Osteocyte (in vitro differentiated cells): ENCODE measurements around the gene ZNF853. TPM values are rescaled to one million over a fixed set of nuclear protein-coding genes. Genes with fewer than 3 reads are reported as not detected.

Source experiments
- DNase-seq: peaks from one replicate; pipeline ENCODE4 v3.0.0; 2021; ENCODE audit warnings: mixed read lengths; ENCODE audit not compliant: unreplicated experiment; ENCODE audit errors: extremely low spot score
- H3K27ac Mint-ChIP-seq: one replicate; pipeline ENCODE4 v1.8.0; 2021; ENCODE audit warnings: mild to moderate bottlenecking, mixed read lengths; ENCODE audit not compliant: unreplicated experiment
- H3K27me3 Mint-ChIP-seq: one replicate; pipeline ENCODE4 v1.8.0; 2021; ENCODE audit warnings: mixed read lengths; ENCODE audit not compliant: unreplicated experiment
- H3K36me3 Mint-ChIP-seq: one replicate; pipeline ENCODE4 v1.8.0; 2021; ENCODE audit warnings: mixed read lengths; ENCODE audit not compliant: unreplicated experiment
- H3K4me1 Mint-ChIP-seq: one replicate; pipeline ENCODE4 v1.8.0; 2021; ENCODE audit warnings: mixed read lengths; ENCODE audit not compliant: unreplicated experiment
- H3K4me3 Mint-ChIP-seq: one replicate; pipeline ENCODE4 v1.8.0; 2021; ENCODE audit warnings: mild to moderate bottlenecking, moderate library complexity, mixed read lengths; ENCODE audit not compliant: unreplicated experiment
- H3K9me3 Mint-ChIP-seq: one replicate; pipeline ENCODE4 v1.8.0; 2021; ENCODE audit warnings: mixed read lengths; ENCODE audit not compliant: unreplicated experiment
- total RNA-seq: library from RNA; stranded (reverse); gene quantifications from 2 replicates; pipeline ENCODE4 v1.2.1, GENCODE V29; 2021
- TF ChIP-seq, protein P1 (sequence below): fragments of 200-600 bp; sonication (generic); IDR thresholded peaks from 2 replicates; pipeline ENCODE4 v1.5.0; 2021; ENCODE audit warnings: antibody characterized with exemption, mild to moderate bottlenecking, moderate library complexity

Gene ZNF853
- total RNA-seq, 1 donor from 2014 or later = 18.2 TPM

DNA sequence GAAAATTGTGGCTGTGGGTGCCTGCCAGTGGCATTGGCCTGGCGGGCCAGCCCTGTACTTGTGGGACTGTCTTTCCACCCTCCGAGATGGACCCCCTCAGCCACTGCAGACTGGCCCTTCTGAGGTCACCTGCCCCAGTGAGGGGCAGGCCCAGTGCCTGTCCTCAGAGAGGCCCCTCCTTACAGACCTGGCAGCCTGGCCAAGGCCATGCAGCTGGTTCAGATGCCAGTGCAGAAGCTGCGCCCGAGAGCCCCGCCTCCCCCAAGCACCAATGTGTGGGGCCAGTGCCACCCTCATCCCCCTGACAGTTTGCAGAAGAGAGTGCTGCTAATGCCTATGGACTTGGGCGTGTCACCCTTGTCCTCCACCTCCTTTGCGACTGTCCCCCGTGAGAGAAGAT, 31.7 kb downstream of the ZNF853 start:
- Mint-ChIP-seq H3K4me1 (no peaks in the 10 kb centered on the region), H3K9me3 (no peaks in the 10 kb centered on the region), H3K27me3 (no peaks in the 10 kb centered on the region), H3K27ac (no peak overlapping the region), H3K4me3 (no peak overlapping the region), H3K36me3 (peaks cover 38% of the 10 kb centered on the region)
- TF ChIP-seq, protein P1, sequence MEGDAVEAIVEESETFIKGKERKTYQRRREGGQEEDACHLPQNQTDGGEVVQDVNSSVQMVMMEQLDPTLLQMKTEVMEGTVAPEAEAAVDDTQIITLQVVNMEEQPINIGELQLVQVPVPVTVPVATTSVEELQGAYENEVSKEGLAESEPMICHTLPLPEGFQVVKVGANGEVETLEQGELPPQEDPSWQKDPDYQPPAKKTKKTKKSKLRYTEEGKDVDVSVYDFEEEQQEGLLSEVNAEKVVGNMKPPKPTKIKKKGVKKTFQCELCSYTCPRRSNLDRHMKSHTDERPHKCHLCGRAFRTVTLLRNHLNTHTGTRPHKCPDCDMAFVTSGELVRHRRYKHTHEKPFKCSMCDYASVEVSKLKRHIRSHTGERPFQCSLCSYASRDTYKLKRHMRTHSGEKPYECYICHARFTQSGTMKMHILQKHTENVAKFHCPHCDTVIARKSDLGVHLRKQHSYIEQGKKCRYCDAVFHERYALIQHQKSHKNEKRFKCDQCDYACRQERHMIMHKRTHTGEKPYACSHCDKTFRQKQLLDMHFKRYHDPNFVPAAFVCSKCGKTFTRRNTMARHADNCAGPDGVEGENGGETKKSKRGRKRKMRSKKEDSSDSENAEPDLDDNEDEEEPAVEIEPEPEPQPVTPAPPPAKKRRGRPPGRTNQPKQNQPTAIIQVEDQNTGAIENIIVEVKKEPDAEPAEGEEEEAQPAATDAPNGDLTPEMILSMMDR = no peak
- no peak for DNase-seq

DNA sequence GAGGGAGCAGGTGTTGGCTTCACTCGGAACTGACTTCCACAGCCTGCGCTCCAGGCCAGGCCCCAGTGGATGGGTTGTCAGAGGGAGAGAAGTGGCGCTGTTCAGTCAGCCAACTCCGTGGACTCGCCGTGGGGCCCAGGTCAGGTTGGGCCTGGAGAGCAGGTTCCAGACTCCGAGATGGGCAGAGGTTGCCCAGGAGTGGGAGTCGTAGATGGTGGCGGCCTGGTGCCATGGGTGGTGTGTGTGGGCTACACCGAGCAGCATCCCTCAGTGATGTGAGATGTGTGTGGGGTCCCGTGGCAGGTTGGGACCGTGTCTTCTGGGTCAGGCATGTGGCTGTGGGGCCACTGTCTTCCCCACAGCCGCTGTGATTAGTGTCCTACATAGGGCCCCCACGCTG, 32.1 kb downstream of the ZNF853 start:
- no peaks in the 10 kb centered on the region for H3K4me1 Mint-ChIP-seq
- DNase-seq = no peak
- no peaks in the 10 kb centered on the region for H3K9me3 Mint-ChIP-seq
- no peak overlapping the region for H3K27ac Mint-ChIP-seq
- H3K4me3 Mint-ChIP-seq = no peak overlapping the region
- H3K27me3 Mint-ChIP-seq = no peaks in the 10 kb centered on the region
- peaks cover 40% of the 10 kb centered on the region for H3K36me3 Mint-ChIP-seq
- TF ChIP-seq, protein P1 = no peak

DNA sequence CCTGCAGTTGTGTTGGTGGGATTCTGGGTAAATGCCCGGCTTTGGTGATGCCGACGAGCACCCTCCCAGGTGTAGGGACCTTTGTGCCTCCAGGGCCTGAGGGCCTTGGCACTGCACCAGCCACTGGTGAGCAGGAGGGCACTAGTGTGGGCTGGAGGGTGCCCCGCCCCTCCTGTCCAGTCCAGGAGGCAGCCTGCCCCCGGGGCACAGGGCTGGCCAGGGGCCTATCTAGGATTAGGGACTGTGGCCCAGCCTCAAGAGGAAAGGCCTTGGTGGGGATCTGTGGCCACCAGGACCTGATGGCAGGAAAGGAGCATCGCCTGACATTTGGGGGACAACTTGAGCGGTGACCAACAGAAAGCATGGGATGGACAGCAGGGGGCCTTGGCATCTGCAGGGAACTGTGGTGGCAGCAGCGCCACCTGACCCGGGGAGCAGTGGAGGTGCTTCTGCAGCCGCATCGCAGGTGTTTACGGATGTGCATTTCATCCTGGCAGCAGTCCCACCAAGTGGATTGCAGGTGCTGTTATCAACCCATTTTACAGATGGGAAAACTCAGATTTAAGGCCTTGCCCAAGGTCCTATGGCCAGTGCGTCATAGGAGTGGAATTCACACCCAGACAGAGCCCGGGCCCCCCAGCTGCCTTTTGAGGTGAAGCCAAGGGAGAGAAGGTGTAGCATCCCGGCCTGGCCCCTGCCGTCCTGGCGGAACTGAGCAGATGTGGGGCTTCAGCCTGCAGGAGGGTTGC, 32.8 kb downstream of the ZNF853 start:
- no peaks in the 10 kb centered on the region for H3K9me3 Mint-ChIP-seq
- peaks cover 40% of the 10 kb centered on the region for H3K36me3 Mint-ChIP-seq
- no peak overlapping the region for H3K4me3 Mint-ChIP-seq
- TF ChIP-seq, protein P1 = no peak
- H3K27me3 Mint-ChIP-seq = no peaks in the 10 kb centered on the region
- no peaks in the 10 kb centered on the region for H3K4me1 Mint-ChIP-seq
- DNase-seq = no peak
- no peak overlapping the region for H3K27ac Mint-ChIP-seq

DNA sequence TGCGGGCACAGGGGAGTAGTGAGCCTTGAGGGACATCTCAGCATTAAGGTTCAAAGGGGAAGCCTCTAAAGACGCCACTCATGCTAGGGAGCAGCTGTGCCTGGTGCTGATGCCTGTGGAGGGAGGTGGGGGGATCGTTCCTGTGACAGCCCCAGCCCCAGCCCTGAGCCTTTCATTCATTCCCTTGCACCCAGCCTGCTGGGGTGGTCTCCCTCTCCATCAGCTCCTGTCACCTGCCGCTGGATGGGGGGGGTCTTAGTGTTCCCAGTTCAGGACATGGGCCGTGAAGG, 33.4 kb downstream of the ZNF853 start:
- Mint-ChIP-seq H3K4me3 (no peak overlapping the region), H3K9me3 (no peaks in the 10 kb centered on the region), H3K4me1 (no peaks in the 10 kb centered on the region), H3K27ac (no peak overlapping the region), H3K36me3 (peaks cover 37% of the 10 kb centered on the region), H3K27me3 (no peaks in the 10 kb centered on the region)
- no peak for DNase-seq
- TF ChIP-seq, protein P1 = no peak

DNA sequence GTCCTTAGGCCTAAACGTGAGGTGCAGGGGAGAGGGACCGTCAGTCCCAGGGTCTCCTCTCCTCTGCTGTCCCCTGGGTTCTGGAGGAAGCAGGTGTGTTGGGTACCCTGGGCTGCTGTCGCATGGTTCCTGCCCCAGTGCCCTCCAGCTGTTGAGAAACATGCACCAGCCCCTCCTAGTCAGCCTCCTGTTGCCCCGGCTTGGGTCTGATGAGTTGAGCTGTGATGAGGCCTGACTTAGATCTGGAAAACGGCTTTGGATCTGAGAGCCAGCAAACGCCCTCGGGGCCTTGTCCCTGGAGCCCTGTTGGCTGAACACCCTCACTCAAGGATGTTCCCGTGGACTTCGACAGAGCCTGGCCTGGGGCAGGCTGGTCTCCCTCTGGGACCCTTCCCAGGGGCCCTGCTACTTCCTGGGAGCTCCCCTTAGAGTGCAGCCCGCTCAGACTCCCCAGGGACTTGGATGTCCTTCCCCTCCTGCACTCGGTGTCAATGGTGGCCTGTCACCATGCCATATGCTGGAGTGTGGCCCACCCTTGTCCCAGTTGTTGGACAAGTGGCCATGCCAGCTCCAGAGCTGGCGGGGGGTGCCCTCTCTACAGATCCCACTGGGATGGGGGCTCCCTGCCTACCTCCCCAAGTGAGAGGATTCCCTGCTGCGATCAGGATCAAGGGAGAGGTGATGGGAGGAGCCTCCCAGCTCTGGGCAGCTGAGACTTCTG, 34.0 kb downstream of the ZNF853 start:
- Mint-ChIP-seq H3K9me3 (no peaks in the 10 kb centered on the region), H3K4me1 (no peaks in the 10 kb centered on the region), H3K27me3 (no peaks in the 10 kb centered on the region), H3K36me3 (peaks cover 34% of the 10 kb centered on the region), H3K4me3 (no peak overlapping the region), H3K27ac (no peak overlapping the region)
- no peak for DNase-seq
- TF ChIP-seq, protein P1 = no peak
